Thyroid gland (tissue), 4 donors: ENCODE measurements around the gene RTTN.

Experiments used
- POLR2A ChIP-seq, 2 donors: fragments of 450-650 bp; IDR thresholded peaks; one replicate each; pipeline ENCODE4 v1.6.1; 2017; ENCODE audit warnings: antibody characterized with exemption in 2 of 2, mild to moderate bottlenecking in 2 of 2, moderate library complexity in 1 of 2
- TF ChIP-seq, protein P1 (sequence below), 6 experiments: fragments of 200-600 bp in 3 of 6; fragments of 450-650 bp in 3 of 6; sonication (generic) in 3 of 6; IDR thresholded peaks; one replicate each; pipeline ENCODE4 v1.5.1; 2016 to 2019; ENCODE audit warnings: antibody characterized with exemption in 6 of 6, mild to moderate bottlenecking in 2 of 6, inconsistent platforms in 1 of 6, moderate library complexity in 1 of 6

DNA sequence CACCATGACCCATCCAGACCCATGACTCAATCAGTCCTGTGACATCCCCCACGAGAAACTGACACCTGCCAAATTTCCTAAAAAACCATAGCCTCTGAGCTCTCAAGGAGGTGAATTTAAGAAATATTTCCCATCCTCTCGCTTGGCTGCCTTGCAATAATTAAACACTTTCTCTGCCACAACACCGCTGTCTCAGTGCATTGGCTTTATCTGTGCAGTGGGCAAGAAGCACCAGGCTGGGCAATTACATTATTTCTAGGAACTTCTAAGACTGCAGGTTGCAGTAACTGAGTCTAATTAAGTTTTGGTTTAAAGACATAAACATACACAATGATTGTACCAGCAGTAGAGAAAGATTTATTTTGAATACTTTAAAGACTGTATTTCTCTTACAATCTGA is 22.0 kb upstream of the RTTN start:
- TF ChIP-seq, protein P1, sequence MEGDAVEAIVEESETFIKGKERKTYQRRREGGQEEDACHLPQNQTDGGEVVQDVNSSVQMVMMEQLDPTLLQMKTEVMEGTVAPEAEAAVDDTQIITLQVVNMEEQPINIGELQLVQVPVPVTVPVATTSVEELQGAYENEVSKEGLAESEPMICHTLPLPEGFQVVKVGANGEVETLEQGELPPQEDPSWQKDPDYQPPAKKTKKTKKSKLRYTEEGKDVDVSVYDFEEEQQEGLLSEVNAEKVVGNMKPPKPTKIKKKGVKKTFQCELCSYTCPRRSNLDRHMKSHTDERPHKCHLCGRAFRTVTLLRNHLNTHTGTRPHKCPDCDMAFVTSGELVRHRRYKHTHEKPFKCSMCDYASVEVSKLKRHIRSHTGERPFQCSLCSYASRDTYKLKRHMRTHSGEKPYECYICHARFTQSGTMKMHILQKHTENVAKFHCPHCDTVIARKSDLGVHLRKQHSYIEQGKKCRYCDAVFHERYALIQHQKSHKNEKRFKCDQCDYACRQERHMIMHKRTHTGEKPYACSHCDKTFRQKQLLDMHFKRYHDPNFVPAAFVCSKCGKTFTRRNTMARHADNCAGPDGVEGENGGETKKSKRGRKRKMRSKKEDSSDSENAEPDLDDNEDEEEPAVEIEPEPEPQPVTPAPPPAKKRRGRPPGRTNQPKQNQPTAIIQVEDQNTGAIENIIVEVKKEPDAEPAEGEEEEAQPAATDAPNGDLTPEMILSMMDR (IDR thresholded peaks at IDR 0.05): no peak
- TF ChIP-seq POLR2A (IDR thresholded peaks at IDR 0.05): no peak
